CD4-positive, alpha-beta T cell treated with Interleukin-4 for 4 hours (primary cell): ENCODE data around the gene DOCK3.

Experiments
- DNase-seq: peaks from one replicate; pipeline ENCODE4 v3.0.0-alpha.2; 2020

DOCK3 gene

DNA sequence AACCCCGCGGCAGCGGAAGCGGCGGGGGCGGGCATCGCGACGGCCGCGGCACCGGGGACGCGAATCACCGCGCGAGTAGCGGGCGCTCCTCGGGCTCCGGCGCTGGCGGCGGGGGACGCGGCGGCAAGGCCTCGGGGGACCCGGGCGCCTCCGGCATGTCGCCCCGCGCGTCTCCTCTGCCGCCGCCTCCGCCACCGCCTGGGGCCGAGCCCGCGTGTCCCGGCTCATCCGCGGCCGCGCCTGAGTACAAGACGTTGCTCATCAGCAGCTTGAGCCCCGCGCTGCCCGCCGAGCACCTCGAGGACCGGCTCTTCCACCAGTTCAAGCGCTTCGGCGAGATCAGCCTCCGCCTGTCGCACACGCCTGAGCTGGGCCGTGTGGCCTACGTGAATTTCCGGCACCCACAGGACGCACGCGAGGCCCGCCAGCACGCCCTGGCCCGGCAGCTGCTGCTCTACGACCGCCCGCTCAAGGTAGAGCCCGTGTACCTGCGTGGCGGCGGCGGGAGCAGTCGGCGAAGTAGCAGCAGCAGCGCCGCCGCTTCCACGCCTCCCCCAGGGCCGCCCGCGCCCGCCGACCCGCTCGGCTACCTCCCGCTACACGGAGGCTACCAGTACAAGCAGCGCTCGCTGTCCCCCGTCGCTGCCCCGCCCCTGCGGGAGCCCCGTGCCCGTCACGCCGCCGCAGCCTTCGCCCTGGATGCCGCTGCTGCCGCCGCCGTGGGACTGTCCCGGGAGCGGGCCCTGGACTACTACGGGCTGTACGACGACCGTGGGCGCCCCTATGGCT is 717.0 kb downstream of the DOCK3 start:
- peak; percentile 43 for DNase-seq

DNA sequence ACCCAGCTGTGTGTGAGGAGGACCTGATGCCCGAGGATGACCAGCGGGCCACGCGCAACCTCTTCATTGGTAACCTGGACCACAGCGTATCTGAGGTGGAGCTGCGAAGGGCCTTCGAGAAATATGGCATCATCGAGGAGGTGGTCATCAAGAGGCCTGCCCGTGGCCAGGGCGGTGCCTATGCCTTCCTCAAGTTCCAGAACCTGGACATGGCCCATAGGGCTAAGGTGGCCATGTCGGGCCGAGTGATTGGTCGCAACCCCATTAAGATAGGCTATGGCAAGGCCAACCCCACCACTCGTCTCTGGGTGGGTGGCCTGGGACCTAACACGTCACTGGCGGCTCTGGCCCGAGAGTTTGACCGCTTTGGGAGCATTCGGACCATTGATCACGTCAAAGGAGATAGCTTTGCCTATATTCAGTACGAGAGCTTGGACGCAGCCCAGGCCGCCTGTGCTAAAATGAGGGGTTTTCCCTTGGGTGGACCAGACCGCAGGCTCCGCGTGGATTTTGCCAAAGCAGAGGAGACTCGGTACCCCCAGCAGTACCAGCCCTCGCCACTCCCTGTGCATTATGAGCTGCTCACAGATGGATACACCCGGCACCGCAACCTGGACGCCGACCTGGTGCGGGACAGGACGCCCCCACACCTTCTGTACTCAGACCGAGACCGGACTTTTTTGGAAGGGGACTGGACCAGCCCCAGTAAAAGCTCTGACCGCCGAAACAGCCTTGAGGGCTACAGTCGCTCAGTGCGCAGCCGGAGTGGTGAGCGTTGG is 717.8 kb downstream of the DOCK3 start:
- DNase-seq = no peak

DNA sequence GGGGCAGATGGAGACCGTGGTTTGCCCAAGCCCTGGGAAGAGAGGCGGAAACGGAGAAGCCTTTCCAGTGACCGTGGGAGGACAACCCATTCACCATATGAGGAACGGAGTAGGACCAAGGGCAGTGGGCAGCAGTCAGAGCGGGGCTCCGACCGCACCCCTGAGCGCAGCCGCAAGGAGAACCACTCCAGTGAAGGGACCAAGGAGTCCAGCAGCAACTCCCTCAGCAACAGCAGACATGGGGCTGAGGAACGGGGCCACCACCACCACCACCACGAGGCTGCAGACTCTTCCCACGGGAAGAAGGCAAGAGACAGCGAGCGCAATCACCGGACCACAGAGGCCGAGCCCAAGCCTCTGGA is 718.4 kb downstream of the DOCK3 start:
- no peak for DNase-seq

DNA sequence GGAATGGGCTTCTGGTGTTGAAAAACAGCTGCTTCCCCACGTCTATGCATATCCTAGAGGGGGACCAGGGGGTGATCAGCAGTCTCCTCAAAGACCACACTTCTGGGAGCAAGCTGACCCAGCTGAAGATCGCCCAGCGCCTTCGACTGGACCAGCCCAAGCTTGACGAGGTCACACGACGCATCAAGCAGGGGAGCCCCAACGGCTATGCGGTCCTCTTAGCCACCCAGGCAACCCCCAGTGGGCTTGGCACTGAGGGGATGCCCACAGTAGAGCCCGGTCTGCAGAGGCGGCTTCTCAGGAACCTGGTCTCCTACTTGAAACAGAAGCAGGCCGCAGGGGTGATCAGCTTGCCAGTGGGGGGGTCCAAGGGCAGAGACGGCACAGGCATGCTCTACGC is 718.8 kb downstream of the DOCK3 start:
- DNase-seq = no peak

DNA sequence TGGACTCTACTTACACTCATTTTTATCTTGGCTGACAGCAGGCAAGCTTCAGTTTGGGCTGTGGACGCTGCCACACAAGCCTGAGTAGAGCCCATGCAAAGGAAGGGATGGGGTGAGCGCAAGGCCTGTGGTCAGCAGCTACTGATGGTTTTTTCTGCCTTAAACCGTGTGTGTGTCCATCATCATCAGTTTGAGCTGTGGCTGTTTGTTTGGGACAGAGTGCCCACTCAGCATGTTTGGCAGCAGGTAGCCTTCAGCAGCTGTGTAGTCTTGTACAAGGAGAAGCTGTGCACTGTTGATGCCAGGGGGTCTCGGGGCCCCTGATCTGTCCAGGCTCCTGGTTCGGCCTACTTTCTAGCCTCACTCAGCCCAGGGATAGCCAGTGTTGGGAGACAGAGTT is 719.8 kb downstream of the DOCK3 start:
- DNase-seq = no peak

DNA sequence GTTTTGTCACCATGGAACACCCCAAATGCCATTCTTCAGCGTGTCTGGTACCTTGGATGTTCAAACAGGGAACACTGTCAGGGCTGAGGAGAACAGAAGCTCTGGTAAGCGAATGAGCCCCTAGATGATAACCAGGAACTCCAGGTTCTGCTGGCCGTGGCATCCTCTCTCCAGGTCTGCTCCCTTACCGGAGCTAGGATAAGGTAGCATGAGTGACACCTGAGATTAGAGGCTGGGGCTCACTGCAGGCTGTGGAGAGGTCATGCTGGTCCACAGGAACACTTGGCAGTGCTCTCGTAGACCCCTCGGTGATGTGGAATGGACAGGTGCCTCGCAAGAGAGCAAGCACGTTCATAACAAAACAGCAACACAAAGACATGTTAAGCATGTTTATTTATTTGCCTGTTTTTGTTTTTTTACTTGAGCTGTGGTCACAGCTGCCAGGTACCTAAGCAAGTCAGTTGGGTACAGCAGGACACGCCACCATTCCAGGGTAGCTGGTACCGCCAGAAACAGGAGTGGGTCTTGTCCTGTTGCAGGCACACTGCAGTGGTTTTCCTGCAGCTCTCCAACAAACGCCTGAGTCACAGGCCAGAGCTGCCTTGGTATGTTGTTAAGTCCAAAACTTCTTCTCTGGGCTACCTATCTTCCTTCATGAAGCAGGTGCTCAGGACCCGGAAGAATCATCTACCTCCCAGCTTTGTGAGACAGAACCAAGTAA is 720.9 kb downstream of the DOCK3 start:
- DNase-seq = no peak

DNA sequence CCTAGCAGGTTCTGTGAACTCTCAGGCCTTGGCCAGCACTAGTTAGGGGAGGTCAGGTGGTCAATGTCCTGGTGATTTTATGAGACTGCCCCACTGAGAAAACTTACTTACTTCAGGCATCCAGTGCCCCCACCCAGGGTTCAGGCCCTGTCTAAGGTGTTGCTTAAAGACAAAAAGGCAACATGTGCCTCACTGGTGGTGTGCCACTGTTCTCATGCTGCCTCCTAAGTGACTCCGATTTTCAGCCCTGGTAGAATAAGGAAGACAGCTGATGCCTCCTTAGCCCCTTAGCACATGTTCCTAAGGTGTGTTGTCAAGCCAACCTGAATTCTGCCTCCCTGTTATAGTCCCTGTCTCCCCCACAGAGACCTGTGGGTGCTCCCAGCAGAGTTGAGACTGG is 721.7 kb downstream of the DOCK3 start:
- no peak for DNase-seq

DNA sequence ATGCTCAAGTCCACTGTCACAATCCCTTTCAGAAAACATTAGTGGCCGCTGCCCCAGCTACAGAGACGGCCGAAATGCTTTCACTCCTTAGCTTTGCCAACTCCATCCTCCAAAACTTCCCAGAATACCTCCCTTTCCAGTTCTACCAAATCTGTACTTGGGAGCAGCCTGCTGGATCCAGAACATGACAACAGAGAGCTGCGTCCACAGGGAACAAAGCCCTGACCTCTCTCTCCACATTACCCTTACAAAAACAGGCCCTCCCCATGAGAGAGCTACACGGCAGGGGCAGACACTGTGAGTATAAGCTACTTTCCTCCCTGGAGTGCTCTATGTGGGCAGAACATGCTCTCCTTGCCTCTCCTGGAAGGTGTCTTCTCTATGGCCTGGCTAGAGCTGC is 722.7 kb downstream of the DOCK3 start:
- no peak for DNase-seq

DNA sequence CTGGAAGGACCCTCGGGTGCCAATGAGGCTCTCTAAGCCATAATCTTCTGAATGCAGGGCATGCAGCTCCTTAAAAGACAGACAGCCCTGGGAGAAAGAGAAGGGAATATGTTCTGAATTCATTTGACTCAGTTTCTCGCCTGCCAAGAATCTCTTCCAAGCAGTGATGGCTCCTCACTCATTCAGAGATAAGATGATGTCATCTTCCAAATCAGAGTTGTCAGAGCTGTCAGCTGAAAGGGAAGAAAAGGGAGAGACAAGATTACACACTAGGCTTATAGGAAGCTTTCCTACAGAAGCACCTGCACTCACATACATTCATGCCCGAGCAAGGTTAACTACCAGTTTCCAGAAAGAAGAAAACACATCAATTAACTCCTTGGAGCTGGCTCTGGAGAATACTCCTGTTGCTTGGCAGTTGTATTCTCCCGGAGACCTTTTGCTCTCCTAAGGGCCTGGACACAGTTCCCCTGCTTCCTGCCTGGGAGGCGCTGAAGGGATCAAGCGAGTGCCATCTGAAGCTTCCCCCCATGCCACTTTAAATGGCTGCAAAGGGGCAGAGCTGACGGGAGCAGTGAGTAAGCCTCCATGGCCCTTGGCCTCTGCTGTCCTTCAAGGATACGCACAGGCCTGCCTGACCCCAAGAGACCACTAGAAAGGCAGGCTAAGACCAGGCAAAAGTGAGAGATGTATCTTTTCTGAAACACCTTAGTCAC is 724.0 kb downstream of the DOCK3 start:
- DNase-seq = no peak

DNA sequence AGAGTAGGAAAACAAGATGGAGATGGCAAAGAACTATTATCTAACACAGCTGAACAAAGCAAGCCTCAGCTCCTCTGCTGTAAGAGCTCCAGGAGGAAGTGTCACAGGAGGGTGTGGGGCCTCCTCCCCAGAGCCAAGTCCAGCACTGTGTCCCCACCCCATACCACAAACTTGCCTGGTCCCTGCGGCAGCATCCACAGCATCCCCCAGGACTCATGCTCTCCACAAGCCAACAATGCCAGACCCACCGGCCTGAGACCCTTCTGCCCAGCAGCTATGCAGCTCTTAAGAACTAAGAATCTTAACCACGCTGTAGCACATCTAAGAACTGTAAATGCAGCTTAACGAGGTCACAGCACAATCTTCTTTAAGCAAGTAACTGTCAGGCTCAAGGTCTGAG is 725.4 kb downstream of the DOCK3 start:
- DNase-seq = no peak

DNA sequence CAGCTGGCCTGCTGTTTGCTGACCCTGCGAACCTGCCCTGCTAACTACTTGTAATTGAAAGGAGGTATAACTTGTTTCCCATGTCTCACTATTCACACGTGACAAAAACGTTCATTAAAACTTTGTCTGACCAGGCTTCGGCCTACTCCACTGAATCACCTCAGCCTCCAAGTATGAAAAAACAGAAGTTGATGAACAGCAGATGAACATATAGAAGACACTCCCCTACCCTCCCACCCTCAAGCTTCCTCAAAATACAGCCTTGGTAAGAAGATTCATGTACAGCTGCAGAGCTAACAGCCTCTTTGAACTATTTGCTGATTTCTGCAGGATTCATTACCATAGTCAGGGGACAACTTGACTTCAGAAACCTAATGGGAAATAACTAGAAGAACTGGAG is 727.0 kb downstream of the DOCK3 start:
- DNase-seq = no peak

DNA sequence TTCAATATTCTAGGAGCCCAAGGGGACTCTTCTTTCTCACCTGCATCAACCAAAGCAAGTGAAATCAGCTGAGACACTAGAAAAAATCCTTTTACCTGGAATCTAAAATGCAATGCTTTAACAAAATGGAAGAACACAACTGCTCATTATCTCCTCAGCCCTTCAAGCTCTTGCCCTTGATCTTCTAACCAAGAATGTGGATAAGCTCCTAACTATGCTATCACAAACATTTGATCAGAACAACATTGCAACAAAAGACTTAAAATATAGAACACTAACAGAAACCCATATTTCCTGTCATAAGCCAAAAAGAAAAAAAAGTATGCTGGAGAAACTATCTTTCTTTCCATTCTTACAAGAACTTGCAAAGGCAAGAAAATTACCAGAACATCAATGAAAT is 728.9 kb downstream of the DOCK3 start:
- DNase-seq = no peak

DNA sequence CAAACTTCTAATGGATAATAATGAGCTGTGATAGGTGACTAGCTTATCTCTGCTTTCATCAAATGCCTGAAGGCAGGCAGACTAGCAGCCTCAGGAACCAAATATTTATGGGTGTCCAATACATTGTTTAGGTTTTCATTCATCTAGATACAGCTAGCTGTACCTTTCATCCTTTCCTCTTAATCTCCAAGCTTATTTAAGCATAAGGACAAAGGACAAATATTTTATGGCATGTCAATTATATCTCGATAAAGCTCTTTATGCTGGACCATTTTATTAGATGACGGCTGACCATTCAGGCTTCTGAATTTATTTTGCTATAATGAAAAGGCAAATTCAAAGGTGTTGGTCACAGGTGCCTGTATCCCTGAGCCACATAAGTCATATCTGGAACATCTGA is 733.3 kb downstream of the DOCK3 start:
- no peak for DNase-seq

DNA sequence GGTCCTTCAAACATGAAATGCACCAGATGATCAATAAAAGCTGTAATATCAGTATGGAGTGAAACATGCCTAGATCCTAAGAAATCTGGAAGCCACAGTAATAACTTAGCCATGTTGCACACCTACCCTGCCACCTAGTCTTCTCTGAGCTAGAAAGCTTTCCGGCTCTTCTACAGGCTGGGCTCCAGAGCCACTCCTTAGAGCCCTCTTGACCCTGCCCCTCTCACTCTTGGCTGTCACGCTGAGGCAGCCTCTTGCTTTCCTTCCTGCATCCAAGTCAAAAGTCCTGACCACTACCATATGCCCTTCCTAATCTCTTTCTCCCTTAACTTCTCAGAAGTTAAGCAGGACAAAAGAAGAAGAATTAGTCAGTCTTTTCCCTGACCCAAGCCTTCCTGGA is 734.1 kb downstream of the DOCK3 start:
- DNase-seq = no peak

DNA sequence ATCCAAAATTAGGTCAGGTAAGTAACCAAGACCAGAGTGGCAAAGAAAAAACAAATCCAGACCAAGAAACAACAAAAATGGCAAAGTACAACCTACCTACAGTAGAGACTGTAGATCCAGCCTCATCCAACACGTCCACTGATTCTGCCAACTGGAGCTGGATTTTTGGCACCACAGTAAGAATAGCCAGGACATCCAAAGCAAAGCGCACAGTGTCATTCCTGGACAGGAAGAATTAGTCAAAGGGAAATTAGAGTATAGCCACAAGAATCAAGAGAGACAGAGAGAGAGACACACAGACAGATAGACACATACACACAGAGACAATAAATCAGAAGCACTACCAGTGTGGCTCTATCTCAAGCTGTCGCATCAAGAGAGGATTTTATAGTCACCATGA is 747.5 kb downstream of the DOCK3 start:
- DNase-seq = no peak

DNA sequence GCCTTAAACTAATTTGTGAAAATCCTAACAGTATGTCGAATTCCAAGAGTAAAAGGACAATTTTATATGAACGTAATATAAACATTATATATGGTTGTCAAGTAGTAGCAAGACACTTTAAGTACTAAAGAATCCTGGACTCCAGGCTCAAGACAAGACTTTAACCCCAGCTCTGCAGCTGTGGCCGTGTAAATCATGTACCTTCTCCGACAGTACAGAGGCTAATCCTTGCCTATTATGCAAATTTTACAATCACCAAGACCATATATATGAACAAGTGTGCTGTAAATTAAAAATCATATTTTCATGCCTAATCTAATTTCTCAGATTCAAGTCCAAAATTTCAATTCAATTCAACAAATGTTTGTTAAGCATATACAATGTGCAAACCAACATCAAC is 752.2 kb downstream of the DOCK3 start:
- no peak for DNase-seq

DNA sequence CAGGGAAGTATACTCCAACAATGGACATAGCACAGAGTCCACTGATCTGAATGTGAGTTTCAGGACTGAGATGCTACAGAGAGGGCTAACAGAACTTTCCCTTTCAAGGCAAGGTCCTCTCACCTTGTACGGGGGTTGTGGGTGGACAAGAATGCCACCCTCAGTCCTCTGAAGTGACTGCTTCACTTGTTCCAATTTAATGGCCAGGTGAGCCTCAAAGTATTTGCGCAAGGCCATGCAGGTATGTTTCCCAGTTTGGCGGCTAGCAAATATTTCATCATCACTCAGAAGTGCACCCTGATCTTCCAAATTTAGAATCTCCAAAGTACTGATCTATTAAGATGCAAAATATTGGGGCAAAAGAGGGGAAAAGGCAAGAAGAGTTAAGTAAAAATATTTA is 754.4 kb downstream of the DOCK3 start:
- no peak for DNase-seq
